Fibroblast of gingiva (primary cell): ENCODE measurements around the gene WRAP73.

Source experiments
- DNase-seq: peaks from one replicate; pipeline ENCODE4 v3.0.0-alpha.2; 2011; ENCODE audit warnings: low read depth

Gene WRAP73

GRCh38 chr1:3668585-3669300 lies 18.8 kb upstream of the WRAP73 start:
- DNase-seq: no peak

GRCh38 chr1:3668148-3668547 lies 18.2 kb upstream of the WRAP73 start:
- no peak for DNase-seq

GRCh38 chr1:3664700-3665375 lies 14.9 kb upstream of the WRAP73 start:
- DNase-seq: no peak

- no peak for DNase-seq
These were observed 14.2 kb upstream of the WRAP73 start for GRCh38 chr1:3663999-3664699.

DNA sequence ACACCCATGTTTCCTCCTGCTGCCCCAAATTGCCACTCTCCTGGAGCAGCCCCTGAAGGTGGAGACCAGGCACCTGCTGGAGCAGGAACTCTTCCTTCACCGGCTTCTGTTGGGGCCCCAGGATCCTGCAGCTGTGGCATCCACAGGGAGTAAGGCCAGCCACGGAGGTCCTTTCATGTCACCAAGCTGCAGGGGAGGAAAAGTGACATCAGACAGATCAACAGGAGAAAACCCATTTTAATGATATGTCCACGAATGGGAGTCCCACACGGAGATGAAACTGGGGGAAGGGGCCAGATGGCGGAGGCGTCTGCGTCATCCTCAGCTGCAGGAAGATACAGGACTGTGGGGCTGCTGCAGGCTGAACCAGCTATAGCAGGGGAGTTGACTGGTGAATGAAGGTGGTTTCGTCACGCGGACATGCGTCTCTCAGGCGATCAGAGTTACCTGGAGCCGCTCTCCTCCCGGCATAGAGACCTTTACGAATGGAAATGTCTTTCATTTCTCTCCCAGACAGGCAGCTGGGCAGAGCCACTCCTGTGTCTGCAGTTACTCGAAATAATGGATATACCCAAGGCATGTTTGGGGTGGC lies 12.3 kb upstream of the WRAP73 start:
- no peak for DNase-seq

DNA sequence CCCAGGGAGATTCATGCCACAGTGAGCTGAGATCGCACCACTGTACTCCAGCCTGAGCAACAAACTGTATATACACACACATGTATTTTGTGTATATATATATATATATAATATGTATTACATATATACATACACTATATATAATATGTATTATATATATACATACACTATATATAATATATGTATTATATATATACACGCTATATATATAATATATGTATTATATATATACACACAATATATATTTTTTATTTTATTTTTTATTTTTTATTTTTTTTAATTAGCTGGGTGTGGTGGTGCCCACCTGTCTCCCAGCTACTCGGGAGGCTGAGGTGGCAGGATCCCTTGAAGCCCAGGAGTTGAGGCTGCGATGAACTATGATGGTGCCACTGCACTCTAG lies 11.7 kb upstream of the WRAP73 start:
- no peak for DNase-seq

DNA sequence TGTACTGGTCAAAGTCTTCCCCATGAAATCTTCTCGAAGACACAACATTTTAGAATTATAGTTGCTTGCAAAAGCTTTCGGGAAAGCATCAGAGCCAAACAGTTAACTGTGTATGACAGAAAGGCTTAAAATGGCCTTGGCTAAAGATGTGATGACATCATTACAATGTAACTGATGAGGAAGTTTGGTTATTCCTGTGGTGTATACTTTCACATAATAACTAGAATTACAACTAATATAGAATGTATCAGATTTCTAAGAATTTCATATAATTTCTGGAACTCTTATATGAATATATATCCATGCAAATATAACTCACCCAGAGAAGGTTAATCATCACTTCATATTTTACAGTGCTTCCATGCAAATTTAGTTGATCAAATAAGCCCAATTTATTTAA lies 10.8 kb upstream of the WRAP73 start:
- DNase-seq: no peak

- no peak for DNase-seq
These were observed 9.2 kb upstream of the WRAP73 start for GRCh38 chr1:3659093-3659492.

GRCh38 chr1:3658231-3658615 lies 8.3 kb upstream of the WRAP73 start:
- DNase-seq: no peak

DNA sequence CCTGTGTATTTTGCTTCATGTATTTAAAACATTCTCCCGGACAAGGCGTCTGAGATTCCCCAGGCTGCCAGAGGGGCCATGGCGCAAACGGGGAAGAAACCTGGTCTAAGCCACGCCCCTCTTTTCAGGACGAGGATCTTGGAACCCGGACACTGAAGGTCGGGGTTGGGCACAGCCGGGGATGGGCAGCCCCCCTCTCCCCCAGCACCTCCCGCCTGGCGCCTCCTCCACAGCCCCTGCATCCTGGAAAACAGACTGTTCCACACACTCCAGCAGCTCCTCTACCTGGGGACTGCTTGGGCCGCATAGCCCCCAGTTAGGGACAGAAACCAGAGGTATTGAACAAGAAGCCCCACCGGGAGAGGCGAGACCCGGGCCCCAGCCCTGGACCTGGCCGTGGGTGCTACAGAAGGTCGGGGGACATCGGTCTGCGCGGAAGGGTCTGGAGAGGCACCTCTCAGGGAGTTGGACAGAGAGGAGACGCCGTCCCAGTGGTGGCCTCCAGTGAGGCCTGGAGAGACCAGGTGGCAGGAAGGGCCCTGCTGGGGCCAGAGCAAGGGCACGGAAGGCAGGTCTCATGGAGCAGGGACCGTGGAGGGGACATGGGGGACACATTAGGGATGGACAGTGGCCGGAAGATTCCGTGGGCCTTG lies 7.8 kb upstream of the WRAP73 start:
- no peak for DNase-seq

DNA sequence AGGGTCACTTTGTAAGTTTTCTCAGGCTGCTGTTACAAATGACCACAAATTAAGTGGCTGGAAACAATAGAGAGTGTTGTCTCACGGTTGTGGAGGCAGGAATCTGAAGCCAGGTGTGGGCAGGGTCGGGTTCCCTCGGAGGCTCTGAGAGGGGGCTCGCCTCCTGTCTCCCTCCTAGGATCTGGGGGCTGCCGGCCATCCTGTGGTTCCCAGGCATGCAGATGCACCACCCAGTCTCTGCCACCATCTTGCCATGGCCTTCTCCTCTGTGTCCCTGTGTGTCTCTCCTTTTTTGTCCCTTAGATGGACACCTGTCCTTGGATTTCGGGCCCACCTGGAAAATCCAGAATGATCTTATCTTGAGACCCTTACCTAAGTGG lies 7.2 kb upstream of the WRAP73 start:
- DNase-seq: no peak

DNA sequence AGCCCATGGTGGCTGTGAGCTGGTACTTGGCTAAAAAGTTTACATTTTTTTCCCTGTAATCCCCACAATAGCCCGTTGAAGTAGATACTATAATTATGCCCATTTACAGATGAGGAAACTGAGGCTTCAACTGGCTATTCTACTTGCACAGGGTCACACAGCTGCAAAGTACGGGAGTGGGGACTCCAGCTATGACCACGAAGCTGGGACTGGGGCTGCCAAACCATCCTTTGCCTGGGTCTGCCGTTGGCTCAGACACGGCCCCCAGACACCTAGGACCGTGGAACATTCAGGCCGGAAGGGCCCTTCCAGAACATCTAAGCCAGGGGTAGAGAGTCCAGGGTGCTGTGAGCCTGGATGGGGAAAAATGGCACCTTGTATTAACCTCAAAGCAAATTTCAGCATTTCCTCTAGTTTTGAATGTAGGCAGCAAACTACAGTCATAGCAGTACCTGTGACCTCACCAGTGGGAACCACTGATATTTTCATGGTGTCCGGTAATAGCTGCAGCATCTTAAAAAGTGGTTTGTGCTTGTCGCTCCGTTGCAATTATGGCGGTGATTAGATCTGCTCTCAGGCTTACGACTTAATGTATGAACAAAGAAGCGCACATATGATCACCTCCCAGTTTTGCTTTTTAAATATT lies 6.7 kb upstream of the WRAP73 start:
- DNase-seq: no peak

GRCh38 chr1:3654549-3655281 lies 4.8 kb upstream of the WRAP73 start:
- DNase-seq: no peak

- DNase-seq: no peak
These were observed 3.3 kb upstream of the WRAP73 start for GRCh38 chr1:3653286-3653618.

DNA sequence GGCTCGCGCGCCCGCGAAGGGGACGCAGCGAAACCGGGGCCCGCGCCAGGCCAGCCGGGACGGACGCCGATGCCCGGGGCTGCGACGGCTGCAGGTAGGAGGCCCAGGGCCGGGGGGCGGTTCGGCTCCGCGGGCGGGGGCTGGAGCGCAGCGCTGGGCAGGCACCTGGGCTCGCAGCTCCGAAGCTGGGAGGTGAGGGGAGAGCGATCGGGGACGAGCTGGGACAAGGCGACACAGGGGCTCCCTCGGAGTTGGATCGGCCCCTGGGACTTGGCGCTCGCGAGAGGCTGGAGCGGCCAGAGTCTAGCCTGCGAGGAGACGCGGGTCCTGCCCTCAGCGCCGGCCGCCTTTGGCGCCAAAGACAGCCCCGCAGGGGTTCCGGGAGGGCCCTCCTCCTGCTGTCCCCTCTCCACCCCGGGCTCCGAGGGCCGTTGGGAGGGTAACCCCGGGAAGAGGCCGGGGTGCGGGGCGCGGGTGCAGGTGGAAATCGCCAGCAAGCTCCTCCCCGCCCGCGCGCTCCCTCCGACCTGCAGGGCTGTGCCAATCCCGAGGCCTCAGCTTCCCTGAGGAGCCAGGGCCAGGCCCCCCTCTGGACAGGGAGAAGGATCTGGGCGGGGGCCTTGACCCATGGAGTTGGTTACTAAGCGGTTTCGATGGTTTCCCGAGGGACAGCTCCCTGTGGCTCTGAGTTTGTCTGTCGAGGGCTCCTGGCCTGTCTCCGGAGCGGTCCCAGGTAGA lies 2.8 kb upstream of the WRAP73 start:
- DNase-seq: no peak

DNA sequence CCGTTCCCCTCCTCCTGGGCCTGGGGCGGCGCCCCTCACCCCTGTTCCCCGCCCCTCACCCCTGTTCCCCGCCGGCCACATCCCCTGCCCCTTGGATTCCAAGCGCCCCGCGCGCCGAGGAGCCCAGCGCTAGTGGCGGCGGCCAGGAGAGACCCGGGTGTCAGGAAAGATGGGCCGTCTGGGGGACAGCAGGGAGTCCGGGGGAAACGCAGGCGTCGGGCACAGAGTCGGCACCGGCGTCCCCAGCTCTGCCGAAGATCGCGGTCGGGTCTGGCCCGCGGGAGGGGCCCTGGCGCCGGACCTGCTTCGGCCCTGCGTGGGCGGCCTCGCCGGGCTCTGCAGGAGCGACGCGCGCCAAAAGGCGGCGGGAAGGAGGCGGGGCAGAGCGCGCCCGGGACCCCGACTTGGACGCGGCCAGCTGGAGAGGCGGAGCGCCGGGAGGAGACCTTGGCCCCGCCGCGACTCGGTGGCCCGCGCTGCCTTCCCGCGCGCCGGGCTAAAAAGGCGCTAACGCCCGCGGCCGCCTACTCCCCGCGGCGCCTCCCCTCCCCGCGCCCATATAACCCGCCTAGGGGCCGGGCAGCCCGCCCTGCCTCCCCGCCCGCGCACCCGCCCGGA lies 2.1 kb upstream of the WRAP73 start, which contains the start of gene TP73:
TP73 (plus strand) TSS at position 587 of the 618 bp plus-strand sequence. CDS start 29,850 bp downstream, outside the sequence.
- DNase-seq: no peak

GRCh38 chr1:3651026-3651929 lies 1.4 kb upstream of the WRAP73 start:
- no peak for DNase-seq

- DNase-seq: no peak
These were observed 534 bp upstream of the WRAP73 start for GRCh38 chr1:3650248-3651025.
